HepG2 (cell line): Measurements from ENCODE around the gene SPATA13. TPM values are rescaled to one million over a fixed set of nuclear protein-coding genes. Genes with fewer than 3 reads are reported as not detected.

Experiments
- ATAC-seq: fragments of 200-7000 bp; cut with Tn5 transposase; 3 replicates; pipeline ENCODE4 v1.9.1; 2020; ENCODE audit warnings: mild to moderate bottlenecking, moderate library complexity
- BruUV-seq: library from RNA; stranded (reverse); fragments of 400-500 nt; replicated peaks from 2 replicates; lab custom pipeline; 2021; lab: Mats Ljungman, UMichigan
- CTCF ChIA-PET: fragments of 300-600 bp; formaldehyde crosslinking; extraction: SDS; loops from one replicate; lab custom pipeline; 2021; ENCODE audit warnings: low total read pairs, inconsistent platforms, low intra/inter-chr PET ratio; lab: Yijun Ruan, JAX
- POLR2A ChIA-PET: fragments of 350-600 bp; sonication (Branson Sonifier 250); formaldehyde crosslinking; loops from one replicate; lab custom pipeline; 2020; ENCODE audit warnings: antibody characterized with exemption, inconsistent platforms; lab: Yijun Ruan, JAX
- DNase-seq: peaks from one replicate; pipeline ENCODE4 v3.0.0-alpha.2; 2015; ENCODE audit warnings: low spot score
- FAIRE-seq: peaks from 3 replicates; lab custom pipeline; 2011; peaks lifted over from hg19 to GRCh38; lab: Jason Lieb, UNC
- H2AFZ ChIP-seq: one replicate; pipeline ENCODE4 v1.6.1; 2011; ENCODE audit warnings: low read length, inconsistent platforms
- H3K27ac ChIP-seq: fragments of 300-600 bp; 3 replicates; pipeline ENCODE4 v1.8.0; 2011; ENCODE audit warnings: mixed run types, mild to moderate bottlenecking, mixed read lengths, low read length, inconsistent platforms; ENCODE audit not compliant: insufficient read depth; ENCODE audit errors: extremely low read length
- H3K27me3 ChIP-seq, 2 experiments: fragments of 200-600 bp in 1 of 2; 2 replicates in 1 of 2; 3 replicates in 1 of 2; pipeline versions ENCODE4 v1.6.0 to v1.8.0; 2011; ENCODE audit warnings: low read length in 2 of 2, mild to moderate bottlenecking in 2 of 2, moderate library complexity in 2 of 2, inconsistent platforms in 1 of 2; ENCODE audit not compliant: insufficient read depth in 2 of 2, control insufficient read depth in 1 of 2
- H3K36me3 ChIP-seq, 2 experiments: fragments of 200-600 bp in 1 of 2; replicated peaks in 1 of 2; 2 replicates in 1 of 2; 3 replicates in 1 of 2; pipeline versions ENCODE4 v1.5.1 to v1.8.0; 2011; ENCODE audit warnings: low read length in 2 of 2, inconsistent platforms in 1 of 2; ENCODE audit not compliant: insufficient read depth in 2 of 2, control insufficient read depth in 1 of 2
- H3K4me1 ChIP-seq: 2 replicates; pipeline ENCODE4 v1.5.1; 2012; ENCODE audit warnings: low read length, inconsistent platforms; ENCODE audit not compliant: insufficient read depth
- H3K4me2 ChIP-seq: 2 replicates; pipeline ENCODE4 v1.6.0; 2011; ENCODE audit warnings: low read depth, low read length, inconsistent platforms
- H3K4me3 ChIP-seq, 3 experiments: fragments of 200-600 bp in 1 of 3; sonication (generic), shearing (Covaris generic) in 1 of 3; replicated peaks in 1 of 3; 2 replicates each; pipeline ENCODE4 v1.5.1; 2011 to 2016; ENCODE audit warnings: low read length in 3 of 3, inconsistent platforms in 2 of 3, low read depth in 2 of 3, mild to moderate bottlenecking in 2 of 3, control low read depth in 1 of 3, mixed read lengths in 1 of 3; ENCODE audit not compliant: insufficient read depth in 1 of 3
- H3K79me2 ChIP-seq: one replicate; pipeline ENCODE4 v1.6.1; 2011; ENCODE audit warnings: low read length, inconsistent platforms; ENCODE audit not compliant: insufficient read depth
- H3K9ac ChIP-seq: 2 replicates; pipeline ENCODE4 v1.6.0; 2011; ENCODE audit warnings: mild to moderate bottlenecking, low read depth, low read length, inconsistent platforms; ENCODE audit not compliant: insufficient read depth
- H3K9me3 ChIP-seq: 2 replicates; pipeline ENCODE4 v1.5.1; 2012; ENCODE audit warnings: mild to moderate bottlenecking, low read length
- H4K20me1 ChIP-seq: 2 replicates; pipeline ENCODE4 v1.6.0; 2011; ENCODE audit warnings: inconsistent platforms, mild to moderate bottlenecking, low read length, moderate library complexity; ENCODE audit not compliant: insufficient read depth
- CHCHD3 ChIP-seq: sonication (generic); formaldehyde crosslinking; IDR thresholded peaks from 2 replicates; pipeline ENCODE4 v1.8.0; 2022; ENCODE audit warnings: mild to moderate bottlenecking, missing genetic modification reagents, moderate library complexity
- DPF2 ChIP-seq: sonication (generic); formaldehyde crosslinking; IDR thresholded peaks from 2 replicates; pipeline ENCODE4 v1.4.0; 2020; ENCODE audit warnings: mild to moderate bottlenecking, low read depth, missing genetic modification reagents, borderline replicate concordance
- ELF3 ChIP-seq: IDR thresholded peaks from 2 replicates; pipeline ENCODE4 v1.6.1; 2016; ENCODE audit warnings: missing genetic modification reagents, missing compliant biosample characterization
- HCFC1 ChIP-seq: fragments of 150-350 bp; IDR thresholded peaks from 2 replicates; pipeline ENCODE4 v1.6.1; 2014; ENCODE audit warnings: low read depth, low read length
- HNF4A ChIP-seq: sonication (generic); formaldehyde crosslinking; IDR thresholded peaks from 2 replicates; pipeline ENCODE4 v1.4.0; 2020; ENCODE audit warnings: missing genetic modification reagents
- HNRNPL ChIP-seq: fragments of 200-400 bp; formaldehyde crosslinking; IDR thresholded peaks from 2 replicates; pipeline ENCODE4 v1.6.1; 2017; ENCODE audit warnings: mild to moderate bottlenecking, low read depth, low read length
- MAZ ChIP-seq, 2 experiments: sonication (generic) in 1 of 2; formaldehyde crosslinking in 1 of 2; IDR thresholded peaks; 2 replicates each; pipeline versions ENCODE4 v1.5.0 to v1.6.1; 2012 to 2020; ENCODE audit warnings: low read depth in 2 of 2, mild to moderate bottlenecking in 2 of 2, borderline replicate concordance in 1 of 2, improper control_type of control experiment in 1 of 2, low read length in 1 of 2, missing genetic modification reagents in 1 of 2, moderate library complexity in 1 of 2
- NCOR1 ChIP-seq: fragments of 200-600 bp; sonication (generic); IDR thresholded peaks from 2 replicates; pipeline ENCODE4 v1.7.0; 2017; ENCODE audit warnings: antibody characterized with exemption, low read length, borderline replicate concordance
- NFYC ChIP-seq: IDR thresholded peaks from 2 replicates; pipeline ENCODE4 v1.6.1; 2016; ENCODE audit warnings: missing genetic modification reagents, missing compliant biosample characterization
- YEATS2 ChIP-seq: sonication (generic); formaldehyde crosslinking; IDR thresholded peaks from 2 replicates; pipeline ENCODE4 v1.4.0; 2020; ENCODE audit warnings: missing genetic modification reagents, borderline replicate concordance
- ZIK1 ChIP-seq: sonication (generic); formaldehyde crosslinking; IDR thresholded peaks from 2 replicates; pipeline ENCODE4 v1.5.0; 2020; ENCODE audit warnings: mild to moderate bottlenecking, low read depth, missing genetic modification reagents, borderline replicate concordance
- ZKSCAN8 ChIP-seq: IDR thresholded peaks from 2 replicates; pipeline ENCODE4 v1.6.1; 2016; ENCODE audit warnings: borderline replicate concordance, missing genetic modification reagents, missing compliant biosample characterization
- ZNF441 ChIP-seq: sonication (generic); formaldehyde crosslinking; IDR thresholded peaks from 2 replicates; pipeline ENCODE4 v1.7.0; 2021; ENCODE audit warnings: missing genetic modification reagents, borderline replicate concordance
- ZNF564 ChIP-seq: sonication (generic); formaldehyde crosslinking; IDR thresholded peaks from 2 replicates; pipeline ENCODE4 v1.8.1; 2023; ENCODE audit warnings: mild to moderate bottlenecking, missing genetic modification reagents
- ZNF772 ChIP-seq: sonication (generic); formaldehyde crosslinking; IDR thresholded peaks from 2 replicates; pipeline ENCODE4 v1.5.0; 2020; ENCODE audit warnings: mild to moderate bottlenecking, missing genetic modification reagents
- WGBS: methylation state at CpG from one replicate; pipeline ENCODE4 v1.1.6; 2017; ENCODE audit warnings: low lambda C conversion rate; 5-methylcytosine and 5-hydroxymethylcytosine counted together
- in situ Hi-C: cut with HindIII; loops from 2 replicates; pipeline ENCODE4 v1.10.0; 2017; ENCODE audit warnings: low pct_unique_long_range_greater_than_20kb; ENCODE audit not compliant: extremely low pct_ligation_motif_present
- intact Hi-C: fragments of 100-400 bp; cut with micrococcal nuclease; formaldehyde crosslinking; loops from one replicate; pipeline ENCODE4 v1.10.0; 2022; ENCODE audit not compliant: unreplicated experiment
- polyA plus RNA-seq, 8 experiments: library from polyadenylated mRNA; depleted of rRNA in 3 of 8; stranded (reverse) in 7 of 8; unstranded in 1 of 8; fragments of >200 nt; fragmentation: Illumina TruSeq in 4 of 8; extraction: Trizol in 4 of 8; gene quantifications; 2 replicates each; pipeline versions ENCODE4 v1.2.1 to v1.2.3, GENCODE V29; 2011 to 2016; ENCODE audit warnings: low read depth in 4 of 8, missing spikeins in 1 of 8, mixed read lengths in 1 of 8; ENCODE audit not compliant: insufficient read depth in 1 of 8
- total RNA-seq, 5 experiments: library from RNA; depleted of rRNA; stranded (reverse); fragments of >200 nt; fragmentation: Illumina TruSeq; extraction: Trizol; gene quantifications; 2 replicates each; pipeline ENCODE4 v1.2.3, GENCODE V29; 2016; ENCODE audit warnings: low read depth in 1 of 5
- TF ChIP-seq, protein P1 (sequence below): sonication (generic); formaldehyde crosslinking; IDR thresholded peaks from 2 replicates; pipeline ENCODE4 v1.5.0; 2020; ENCODE audit warnings: missing genetic modification reagents
- TF ChIP-seq, protein P2 (sequence below): sonication (generic); formaldehyde crosslinking; IDR thresholded peaks from 2 replicates; pipeline ENCODE4 v1.5.0; 2020; ENCODE audit warnings: mild to moderate bottlenecking, missing genetic modification reagents

SPATA13 gene
- total and polyA plus RNA-seq, 2 of the 13 experiments (the other 11 are each of a cell fraction or from before 2014, with no cell fraction given) = 11.3 to 14.2 TPM

DNA sequence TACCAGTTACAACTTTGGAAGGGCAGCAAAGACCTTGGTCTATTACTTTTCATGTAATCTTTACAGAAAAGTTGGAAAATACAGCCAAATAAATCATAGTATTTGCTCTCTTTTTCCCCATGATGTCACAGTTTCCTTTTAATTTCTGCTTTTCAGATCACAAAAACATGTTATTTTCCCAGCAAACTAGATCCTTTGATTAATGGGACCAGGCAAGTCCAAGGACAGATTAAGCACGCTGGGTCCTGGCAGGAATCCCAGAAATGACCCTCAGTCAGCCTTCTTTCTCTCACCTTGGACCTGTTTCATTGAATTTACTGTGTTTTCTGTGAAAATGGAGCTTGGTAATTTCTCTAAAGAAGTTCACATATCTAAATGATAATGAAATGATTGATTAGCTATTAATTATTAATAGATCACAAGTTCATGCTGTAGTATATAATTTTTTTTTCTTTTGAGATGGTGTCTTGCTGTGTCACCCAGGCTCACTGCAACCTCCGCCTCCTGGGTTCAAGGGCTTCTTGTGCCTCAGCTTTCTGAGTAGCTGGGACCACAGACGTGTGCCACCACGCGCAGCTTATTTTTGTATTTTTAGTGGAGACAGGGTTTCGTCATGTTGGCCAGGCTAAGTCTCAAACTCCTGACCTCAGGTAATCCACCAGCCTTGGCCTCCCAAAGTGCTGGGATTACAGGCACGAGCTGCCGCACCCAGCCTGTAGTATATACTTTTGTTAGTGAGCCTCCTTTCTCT, 16.0 kb downstream of the SPATA13 start (continued):
- TF ChIP-seq NCOR1 (peak; percentile 36; the same call in 1 of the 2 replicates), MAZ (IDR thresholded peaks at IDR 0.05; ENCODE audit: borderline replicate concordance, low read depth, low read length) (no peak), MAZ (CRISPR knock-in tag; IDR thresholded peaks at IDR 0.05; ENCODE audit: low read depth) (no peak), DPF2 (CRISPR knock-in tag) (0 out of 2 replicates have a peak, but pooled peaks have one; percentile 30), ZNF564 (CRISPR knock-in tag) (0 out of 2 replicates have a peak, but pooled peaks have one; percentile 73), HNF4A (CRISPR knock-in tag) (peak; percentile 25; the same call in 1 of the 2 replicates)

DNA sequence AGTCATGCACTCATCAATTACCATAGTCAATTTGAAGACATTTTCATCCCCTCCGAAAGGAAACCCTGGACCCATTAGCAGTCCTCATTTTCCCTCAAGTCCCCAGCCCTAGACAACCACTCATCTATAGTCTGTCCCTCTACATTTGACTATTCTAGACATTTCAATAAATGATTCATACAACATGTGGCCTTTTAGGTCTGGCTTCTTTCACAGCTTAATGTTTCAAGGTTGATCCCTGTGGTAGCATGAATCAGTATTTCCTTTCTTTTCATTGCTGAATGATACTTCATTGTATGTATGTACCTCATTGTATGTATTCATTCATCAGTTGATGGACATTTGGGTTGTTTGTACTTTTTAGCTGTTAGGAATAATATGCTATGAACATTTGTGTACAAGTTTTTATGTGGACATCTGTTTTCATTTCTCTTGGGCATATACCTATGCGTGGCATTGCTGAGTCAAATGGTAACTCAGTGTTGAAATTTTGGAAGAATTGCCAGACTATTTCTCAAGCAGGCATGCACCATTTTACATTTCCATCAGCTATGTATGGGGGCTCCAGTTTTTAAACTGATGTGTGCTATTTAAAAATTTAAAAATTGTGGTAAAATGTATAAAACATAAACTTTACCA, 18.4 kb downstream of the SPATA13 start:
- in situ Hi-C loops (no loop called here), intact Hi-C loops (no loop called here)
- H3K9me3 ChIP-seq = no peaks in the 10 kb centered on the region
- ChIA-PET CTCF (no interaction called here), POLR2A (interaction anchor here (2.2 kb wide), 1 partner anchor 17 kb away, joined by 9 read pairs; no protein-coding TSS in a partner anchor)
- no peak for ATAC-seq
- peaks cover 86% of the 10 kb centered on the region for H3K4me1 ChIP-seq
- no peak overlapping the region for H2AFZ ChIP-seq
- DNase-seq = no peak
- H3K27me3 ChIP-seq = no peaks in the 10 kb centered on the region
- H3K9ac ChIP-seq = no peak overlapping the region
- 100% methylated on average over 2 of the region's 2 CpGs for WGBS
- H3K27ac ChIP-seq = no peak overlapping the region
- H3K4me3 ChIP-seq = no peak overlapping the region
- H3K36me3 ChIP-seq = no peaks in the 10 kb centered on the region
- no peak overlapping the region for H3K4me2 ChIP-seq
- no TSS peak for BruUV-seq
- no peak for FAIRE-seq
- H3K79me2 ChIP-seq = peaks cover 80% of the 10 kb centered on the region
- H4K20me1 ChIP-seq = no peaks in the 10 kb centered on the region
- TF ChIP-seq ZIK1 (CRISPR knock-in tag) (no peak), YEATS2 (CRISPR knock-in tag) (no peak), NFYC (CRISPR knock-in tag) (no peak), ZNF772 (CRISPR knock-in tag) (no peak), ELF3 (CRISPR knock-in tag) (no peak), HNRNPL (no peak), ZKSCAN8 (CRISPR knock-in tag) (no peak), CHCHD3 (CRISPR knock-in tag) (no peak), HCFC1 (no peak), ZNF441 (CRISPR knock-in tag) (no peak)
- TF ChIP-seq, protein P1, sequence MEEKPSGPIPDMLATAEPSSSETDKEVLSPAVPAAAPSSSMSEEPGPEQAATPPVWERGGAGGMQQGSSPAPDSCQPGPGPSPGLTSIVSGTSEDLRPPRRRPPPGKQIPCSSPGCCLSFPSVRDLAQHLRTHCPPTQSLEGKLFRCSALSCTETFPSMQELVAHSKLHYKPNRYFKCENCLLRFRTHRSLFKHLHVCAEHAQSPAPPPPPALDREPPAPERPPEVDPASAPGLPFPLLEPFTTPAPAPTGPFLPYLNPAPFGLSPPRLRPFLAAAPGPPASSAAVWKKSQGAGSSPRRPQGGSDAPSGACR = no peak
- TF ChIP-seq, protein P2, sequence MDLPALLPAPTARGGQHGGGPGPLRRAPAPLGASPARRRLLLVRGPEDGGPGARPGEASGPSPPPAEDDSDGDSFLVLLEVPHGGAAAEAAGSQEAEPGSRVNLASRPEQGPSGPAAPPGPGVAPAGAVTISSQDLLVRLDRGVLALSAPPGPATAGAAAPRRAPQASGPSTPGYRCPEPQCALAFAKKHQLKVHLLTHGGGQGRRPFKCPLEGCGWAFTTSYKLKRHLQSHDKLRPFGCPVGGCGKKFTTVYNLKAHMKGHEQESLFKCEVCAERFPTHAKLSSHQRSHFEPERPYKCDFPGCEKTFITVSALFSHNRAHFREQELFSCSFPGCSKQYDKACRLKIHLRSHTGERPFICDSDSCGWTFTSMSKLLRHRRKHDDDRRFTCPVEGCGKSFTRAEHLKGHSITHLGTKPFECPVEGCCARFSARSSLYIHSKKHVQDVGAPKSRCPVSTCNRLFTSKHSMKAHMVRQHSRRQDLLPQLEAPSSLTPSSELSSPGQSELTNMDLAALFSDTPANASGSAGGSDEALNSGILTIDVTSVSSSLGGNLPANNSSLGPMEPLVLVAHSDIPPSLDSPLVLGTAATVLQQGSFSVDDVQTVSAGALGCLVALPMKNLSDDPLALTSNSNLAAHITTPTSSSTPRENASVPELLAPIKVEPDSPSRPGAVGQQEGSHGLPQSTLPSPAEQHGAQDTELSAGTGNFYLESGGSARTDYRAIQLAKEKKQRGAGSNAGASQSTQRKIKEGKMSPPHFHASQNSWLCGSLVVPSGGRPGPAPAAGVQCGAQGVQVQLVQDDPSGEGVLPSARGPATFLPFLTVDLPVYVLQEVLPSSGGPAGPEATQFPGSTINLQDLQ (CRISPR knock-in tag) = no peak
